Measurements from ENCODE around the gene HOXD1.

Gene HOXD1

GRCh38 chr2:176187899-176188773 lies at the start of gene HOXD1:
TSS of gene HOXD1 (plus strand) at chr2:176188668. CDS start at chr2:176188802, 134 bp downstream.
- no peak for DNase-seq (ENCODE audit: low read depth in 2 of 2)

DNA sequence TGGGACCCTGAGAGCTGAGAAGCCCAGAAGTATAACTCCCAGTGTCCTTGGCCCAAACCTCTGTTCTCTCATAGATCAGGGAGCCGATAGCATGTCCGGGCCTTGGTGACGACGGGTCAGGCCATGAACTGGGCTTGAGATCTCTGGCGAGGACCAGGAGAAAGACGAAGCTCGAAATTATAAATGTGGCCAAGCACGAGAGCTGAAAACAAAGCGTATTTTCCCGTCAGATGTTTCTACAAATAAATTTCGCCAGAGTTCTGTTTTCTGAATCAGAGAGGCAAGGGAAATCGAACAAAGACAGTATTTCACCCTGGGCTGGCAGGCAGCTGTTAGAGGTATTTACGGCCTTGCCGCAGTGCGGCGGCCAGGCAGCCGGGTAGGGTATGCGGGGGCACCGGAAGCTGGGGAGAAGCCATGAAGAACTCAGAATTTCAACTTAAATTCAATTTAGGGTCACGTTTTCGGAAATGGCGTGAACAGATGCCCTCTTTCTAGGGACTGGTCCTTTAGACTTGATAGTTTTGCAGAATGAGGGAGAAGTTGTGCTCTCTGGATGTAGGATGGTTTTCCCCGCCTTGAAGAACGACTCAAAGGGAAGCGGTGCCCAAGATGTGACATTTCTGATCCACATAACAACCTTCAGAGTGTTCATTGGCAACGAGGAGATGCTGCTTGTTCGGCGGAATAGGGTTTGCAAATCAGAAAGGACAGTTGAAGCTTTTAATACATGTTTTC lies 49.4 kb upstream of the HOXD1 start:
- DNase-seq (ENCODE audit: low read depth in 2 of 2), result no peak

- DNase-seq (ENCODE audit: low read depth in 2 of 2), result no peak
These were observed 48.6 kb upstream of the HOXD1 start for GRCh38 chr2:176139661-176140512.

DNA sequence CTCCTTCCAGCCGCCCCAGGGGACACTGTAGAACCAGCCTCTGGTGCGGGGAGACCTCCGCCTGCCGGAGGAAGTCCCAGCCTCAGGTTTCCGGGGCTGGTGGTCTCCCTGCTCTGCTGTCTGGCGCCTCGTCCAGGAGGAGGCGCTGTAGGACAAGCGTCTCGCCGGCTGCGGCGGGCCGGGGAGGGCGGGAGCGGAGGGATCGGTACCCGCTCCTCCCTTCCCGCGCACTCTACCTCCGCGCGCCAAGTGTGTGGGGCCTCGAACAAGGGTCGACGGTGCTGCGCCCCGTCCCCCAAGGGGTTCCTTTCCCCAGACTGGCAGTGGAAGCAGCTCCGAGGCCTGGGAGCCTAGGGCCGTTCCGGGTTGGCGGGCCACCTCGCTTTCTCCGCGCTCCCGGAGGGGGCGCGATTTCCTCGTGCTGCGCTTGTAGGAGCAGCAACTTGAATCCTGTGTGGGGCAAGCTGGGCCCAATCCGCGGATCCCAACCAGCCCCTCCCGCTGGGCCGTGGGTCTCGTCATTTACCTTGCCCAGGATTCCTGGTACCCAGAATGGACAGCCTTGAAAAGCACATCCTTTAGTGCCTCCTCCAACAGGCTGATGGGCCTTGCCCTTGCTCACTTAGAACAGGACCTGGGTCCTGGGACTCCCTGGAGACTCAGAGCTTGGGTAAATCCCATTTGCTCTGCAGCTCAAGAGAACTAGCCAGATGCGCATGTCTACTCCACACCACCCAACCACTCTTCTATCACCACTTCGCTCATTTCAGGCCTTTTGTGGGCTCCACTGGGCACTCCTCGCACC lies 47.8 kb upstream of the HOXD1 start:
- peak; percentile 28 to 54 for DNase-seq (ENCODE audit: low read depth in 2 of 2)

GRCh38 chr2:176142281-176142680 lies 46.2 kb upstream of the HOXD1 start:
- no peak for DNase-seq (ENCODE audit: low read depth in 2 of 2)

DNA sequence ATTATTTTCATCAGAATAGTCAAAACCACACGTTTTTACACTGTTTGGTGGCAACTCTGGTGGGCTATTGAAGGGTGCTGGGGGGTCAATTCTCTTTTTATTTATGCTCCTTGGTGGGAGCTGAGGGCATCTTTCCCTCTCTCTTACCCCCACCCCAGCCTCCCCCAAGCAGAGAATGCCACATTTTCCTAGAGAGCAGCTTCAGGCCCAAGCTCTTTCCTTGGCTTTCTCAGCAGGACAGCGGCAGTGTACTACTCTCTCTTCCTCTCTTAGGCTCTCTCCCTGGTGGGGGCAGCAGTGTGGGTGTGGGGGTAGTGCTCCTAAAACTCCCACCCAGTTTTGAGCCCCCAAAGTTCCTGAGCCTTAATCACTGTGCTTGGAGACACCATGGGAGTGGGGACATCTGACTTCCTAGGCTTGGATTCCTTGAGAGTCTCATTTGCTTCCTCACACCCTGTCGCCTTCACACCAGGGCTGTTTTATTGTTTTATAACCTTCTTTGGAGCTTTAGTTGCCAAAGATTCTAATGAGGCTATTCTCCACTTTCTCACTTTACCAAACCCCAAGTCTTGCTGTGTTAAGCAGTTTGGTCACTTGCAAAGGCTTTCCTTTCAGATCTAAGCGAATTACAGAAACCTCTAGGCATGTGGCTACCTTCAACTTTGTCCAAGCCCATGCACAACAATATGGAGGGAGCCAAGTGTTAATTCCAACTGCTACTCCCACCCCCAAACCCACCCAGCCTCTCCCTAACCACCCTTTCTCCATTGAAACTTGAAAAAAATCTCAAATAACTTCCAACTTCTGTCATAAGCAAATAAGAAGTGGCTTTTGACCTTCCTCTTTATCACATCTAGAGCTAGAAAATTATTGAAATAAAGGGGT lies 43.1 kb upstream of the HOXD1 start:
- DNase-seq (ENCODE audit: low read depth in 2 of 2), result no peak

- DNase-seq (ENCODE audit: low read depth in 2 of 2), result no peak
These were observed 42.4 kb upstream of the HOXD1 start for GRCh38 chr2:176146101-176146500.

GRCh38 chr2:176146645-176147044 lies 41.8 kb upstream of the HOXD1 start:
- DNase-seq (ENCODE audit: low read depth in 2 of 2), result no peak

GRCh38 chr2:176147210-176147799 lies 41.2 kb upstream of the HOXD1 start:
- no peak for DNase-seq (ENCODE audit: low read depth in 2 of 2)

- DNase-seq (ENCODE audit: low read depth in 2 of 2), result no peak
These were observed 40.5 kb upstream of the HOXD1 start for GRCh38 chr2:176147800-176148496.

- DNase-seq (ENCODE audit: low read depth in 2 of 2), result no peak
These were observed 39.6 kb upstream of the HOXD1 start for GRCh38 chr2:176148751-176149421.

DNA sequence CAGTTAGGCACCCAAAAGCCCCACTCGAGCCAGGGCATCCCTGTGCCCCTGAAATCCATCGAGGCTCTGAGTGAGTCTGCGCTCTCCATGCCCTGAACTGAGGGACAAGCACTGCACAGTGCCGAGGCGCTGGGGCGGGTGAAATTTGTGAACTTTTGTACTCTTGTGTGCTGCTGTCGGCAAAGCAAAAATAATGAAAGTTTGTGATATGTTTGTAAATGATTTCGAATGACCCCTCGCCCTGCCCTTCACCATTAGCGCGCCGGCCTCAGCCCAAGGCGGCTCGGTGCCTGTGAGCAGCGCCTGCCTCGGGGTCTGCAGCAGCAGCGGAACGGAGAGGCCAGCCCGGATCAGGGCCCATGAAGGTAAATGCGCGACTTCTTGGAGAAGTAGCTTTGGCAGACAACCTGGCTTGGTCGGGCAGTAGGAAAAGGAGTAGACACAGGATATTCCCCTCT lies 39.0 kb upstream of the HOXD1 start:
- no peak for DNase-seq (ENCODE audit: low read depth in 2 of 2)

- no peak for DNase-seq (ENCODE audit: low read depth in 2 of 2)
These were observed 38.4 kb upstream of the HOXD1 start for GRCh38 chr2:176149939-176150583.

- no peak for DNase-seq (ENCODE audit: low read depth in 2 of 2)
These were observed 37.7 kb upstream of the HOXD1 start for GRCh38 chr2:176150584-176151441.

- DNase-seq (ENCODE audit: low read depth in 2 of 2), result no peak
These were observed 36.8 kb upstream of the HOXD1 start, which contains the start of gene HOXD4 for GRCh38 chr2:176151442-176152287. TSS of gene HOXD4 (plus strand) at chr2:176151550. CDS start at chr2:176151634, 84 bp downstream.

Data from stimulated activated CD8-positive, alpha-beta memory T cell treated with anti-CD3 and anti-CD28 coated beads, Interleukin-7, amount 100 ng/mL, for 4 hours (primary cell).